Neutrophil (primary cell): ENCODE measurements around the gene HOXD1.

Experiments used
- H3K27ac ChIP-seq: fragments of 200-600 bp; sonication (generic); 2 replicates; pipeline ENCODE4 v1.5.1; 2016; ENCODE audit warnings: mild to moderate bottlenecking, moderate library complexity
- H3K27me3 ChIP-seq: fragments of 200-600 bp; sonication (generic); 2 replicates; pipeline ENCODE4 v1.6.0; 2016; ENCODE audit warnings: mild to moderate bottlenecking
- H3K36me3 ChIP-seq: fragments of 200-600 bp; sonication (generic); 2 replicates; pipeline ENCODE4 v1.5.1; 2017
- H3K4me1 ChIP-seq, 2 experiments: fragments of 200-600 bp in 1 of 2; sonication (generic) in 1 of 2; 1 replicate in 1 of 2; 2 replicates in 1 of 2; pipeline versions ENCODE4 v1.5.1 to v1.6.1; 2013 to 2016; ENCODE audit warnings: low read depth in 1 of 2, low read length in 1 of 2, mild to moderate bottlenecking in 1 of 2, moderate library complexity in 1 of 2; ENCODE audit not compliant: control insufficient read depth in 1 of 2, insufficient read depth in 1 of 2
- H3K4me3 ChIP-seq, 2 experiments: fragments of 200-600 bp in 1 of 2; sonication (generic) in 1 of 2; 1 replicate in 1 of 2; 2 replicates in 1 of 2; pipeline ENCODE4 v1.5.1; 2013 to 2016; ENCODE audit warnings: low read depth in 1 of 2, low read length in 1 of 2, mild to moderate bottlenecking in 1 of 2, moderate library complexity in 1 of 2
- H3K9me3 ChIP-seq: fragments of 200-600 bp; sonication (generic); 2 replicates; pipeline ENCODE4 v1.5.1; 2016
- TF ChIP-seq, protein P1 (sequence below): fragments of 200-600 bp; sonication (generic); IDR thresholded peaks from 2 replicates; pipeline ENCODE4 v1.5.1; 2016; ENCODE audit warnings: antibody characterized with exemption

The HOXD1 gene

GRCh38 chr2:176202491-176202890 lies 14.0 kb downstream of the HOXD1 start:
- no peak overlapping the region for H3K27ac ChIP-seq
- H3K4me3 ChIP-seq, result no peak overlapping the region
- H3K27me3 ChIP-seq, result peaks cover 92% of the 10 kb centered on the region
- H3K4me1 ChIP-seq, result no peaks in the 10 kb centered on the region
- no peaks in the 10 kb centered on the region for H3K9me3 ChIP-seq
- no peaks in the 10 kb centered on the region for H3K36me3 ChIP-seq
- TF ChIP-seq, protein P1, sequence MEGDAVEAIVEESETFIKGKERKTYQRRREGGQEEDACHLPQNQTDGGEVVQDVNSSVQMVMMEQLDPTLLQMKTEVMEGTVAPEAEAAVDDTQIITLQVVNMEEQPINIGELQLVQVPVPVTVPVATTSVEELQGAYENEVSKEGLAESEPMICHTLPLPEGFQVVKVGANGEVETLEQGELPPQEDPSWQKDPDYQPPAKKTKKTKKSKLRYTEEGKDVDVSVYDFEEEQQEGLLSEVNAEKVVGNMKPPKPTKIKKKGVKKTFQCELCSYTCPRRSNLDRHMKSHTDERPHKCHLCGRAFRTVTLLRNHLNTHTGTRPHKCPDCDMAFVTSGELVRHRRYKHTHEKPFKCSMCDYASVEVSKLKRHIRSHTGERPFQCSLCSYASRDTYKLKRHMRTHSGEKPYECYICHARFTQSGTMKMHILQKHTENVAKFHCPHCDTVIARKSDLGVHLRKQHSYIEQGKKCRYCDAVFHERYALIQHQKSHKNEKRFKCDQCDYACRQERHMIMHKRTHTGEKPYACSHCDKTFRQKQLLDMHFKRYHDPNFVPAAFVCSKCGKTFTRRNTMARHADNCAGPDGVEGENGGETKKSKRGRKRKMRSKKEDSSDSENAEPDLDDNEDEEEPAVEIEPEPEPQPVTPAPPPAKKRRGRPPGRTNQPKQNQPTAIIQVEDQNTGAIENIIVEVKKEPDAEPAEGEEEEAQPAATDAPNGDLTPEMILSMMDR, result no peak

DNA sequence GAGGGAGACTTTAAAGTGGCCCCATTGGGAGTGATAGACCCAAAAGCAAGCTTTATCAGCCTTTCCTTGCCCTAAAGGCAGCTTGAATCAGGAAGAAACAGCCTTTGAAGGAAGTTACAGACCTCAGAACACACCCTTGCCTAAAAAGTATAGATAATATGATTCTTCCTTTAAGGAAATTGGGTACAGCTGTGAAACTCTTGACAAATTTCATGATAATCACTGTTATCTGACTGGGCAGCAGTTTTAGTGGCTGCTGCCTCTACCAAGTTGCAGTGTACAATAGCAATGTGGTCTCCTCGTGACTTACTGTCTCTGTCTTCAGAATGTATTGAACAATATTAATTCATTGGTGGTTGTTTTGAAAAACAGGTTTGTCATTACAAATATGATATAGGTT lies 16.7 kb downstream of the HOXD1 start:
- no peaks in the 10 kb centered on the region for H3K9me3 ChIP-seq
- peaks cover 71% of the 10 kb centered on the region for H3K27me3 ChIP-seq
- H3K36me3 ChIP-seq, result no peaks in the 10 kb centered on the region
- no peaks in the 10 kb centered on the region for H3K4me1 ChIP-seq
- no peak overlapping the region for H3K27ac ChIP-seq
- no peak overlapping the region for H3K4me3 ChIP-seq
- TF ChIP-seq, protein P1, result no peak

DNA sequence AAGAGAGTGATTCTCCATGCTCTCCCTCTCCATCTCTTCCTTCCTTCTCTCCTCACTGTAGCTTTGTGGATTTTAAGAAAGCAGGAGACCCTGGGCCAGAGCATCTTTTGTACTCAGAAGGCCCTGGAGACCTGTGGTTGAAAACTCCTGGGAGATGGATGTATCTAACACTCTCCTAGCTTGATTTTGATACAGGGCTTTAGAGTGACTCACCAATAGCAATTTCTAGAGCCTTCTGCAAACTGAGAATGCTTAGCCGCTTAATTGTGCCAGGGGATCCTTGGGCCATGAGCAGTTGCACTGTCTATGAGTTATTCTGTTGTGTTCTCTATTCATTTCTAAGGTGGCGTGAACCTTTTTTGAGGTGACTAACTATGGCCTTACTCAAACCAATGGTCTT lies 17.7 kb downstream of the HOXD1 start:
- Histone ChIP-seq H3K9me3 (no peaks in the 10 kb centered on the region), H3K27me3 (peaks cover 70% of the 10 kb centered on the region), H3K27ac (no peak overlapping the region), H3K4me3 (no peak overlapping the region), H3K4me1 (no peaks in the 10 kb centered on the region), H3K36me3 (no peaks in the 10 kb centered on the region)
- TF ChIP-seq, protein P1, result no peak

DNA sequence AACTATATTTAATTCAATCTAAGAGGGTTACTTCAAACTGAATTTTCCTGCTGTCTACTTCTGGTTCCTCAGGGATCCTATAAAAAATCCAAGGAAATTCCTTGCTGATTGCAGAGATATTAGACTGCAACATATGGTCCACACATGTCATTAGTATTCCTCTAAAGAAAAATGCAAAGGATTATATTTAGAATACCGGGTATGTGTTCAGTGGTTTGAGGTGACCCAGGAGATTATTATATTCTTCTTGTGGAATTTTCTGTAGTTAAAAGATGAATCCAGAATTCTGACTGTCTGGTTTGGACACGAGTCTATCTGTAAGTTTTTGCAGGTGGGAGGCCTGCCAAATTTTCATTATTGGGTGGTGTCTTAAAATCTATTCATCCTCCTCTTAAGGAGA lies 18.2 kb downstream of the HOXD1 start:
- H3K27ac ChIP-seq, result no peak overlapping the region
- no peak overlapping the region for H3K4me3 ChIP-seq
- H3K27me3 ChIP-seq, result peaks cover 70% of the 10 kb centered on the region
- no peaks in the 10 kb centered on the region for H3K4me1 ChIP-seq
- H3K9me3 ChIP-seq, result no peaks in the 10 kb centered on the region
- TF ChIP-seq, protein P1, result no peak
- H3K36me3 ChIP-seq, result no peaks in the 10 kb centered on the region

DNA sequence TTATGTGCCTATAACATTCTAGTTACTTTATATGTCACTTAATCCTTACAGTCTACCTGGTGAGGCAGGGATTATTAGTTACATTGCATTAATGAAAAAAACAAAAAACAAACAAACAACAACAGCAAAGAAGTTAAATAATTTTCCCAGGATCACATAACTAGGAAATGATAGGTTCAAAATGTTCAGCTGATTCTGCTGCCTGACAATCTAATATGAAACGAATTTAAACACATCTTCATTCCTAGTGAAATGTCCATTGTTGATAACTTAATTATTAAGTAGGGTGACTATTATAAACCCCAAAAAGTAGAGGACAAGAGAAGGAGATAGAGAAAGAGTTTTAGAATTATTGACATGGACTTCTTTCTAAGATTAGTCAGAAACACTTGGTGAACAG lies 22.6 kb downstream of the HOXD1 start:
- TF ChIP-seq, protein P1, result no peak
- H3K36me3 ChIP-seq, result no peaks in the 10 kb centered on the region

DNA sequence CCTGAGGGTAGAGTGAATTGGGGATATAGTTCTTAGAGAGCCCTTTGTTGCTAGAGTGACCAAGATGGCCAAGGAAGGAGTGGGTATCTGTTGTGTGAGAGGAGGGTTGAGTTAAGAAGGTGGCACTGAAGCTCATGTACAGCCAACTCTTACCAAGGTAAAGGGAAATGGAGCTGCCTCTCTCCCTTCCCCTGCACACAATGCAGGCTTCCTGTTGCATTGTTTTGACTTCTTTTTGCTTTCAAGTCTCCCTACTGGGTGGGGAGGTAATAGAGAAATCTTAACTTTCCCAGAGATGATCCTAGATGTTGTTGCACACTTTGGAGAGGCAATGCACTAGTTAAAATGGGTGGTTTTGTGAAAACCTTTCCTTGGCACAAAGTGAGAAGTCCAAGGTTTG lies 23.8 kb downstream of the HOXD1 start:
- Histone ChIP-seq H3K36me3 (no peaks in the 10 kb centered on the region), H3K4me1 (no peaks in the 10 kb centered on the region), H3K9me3 (no peaks in the 10 kb centered on the region), H3K27ac (no peak overlapping the region), H3K27me3 (peaks cover 64% of the 10 kb centered on the region), H3K4me3 (no peak overlapping the region)
- TF ChIP-seq, protein P1, result no peak

More for the DNA sequence above, 22.6 kb downstream of the HOXD1 start:
- no peaks in the 10 kb centered on the region for H3K9me3 ChIP-seq
- no peak overlapping the region for H3K27ac ChIP-seq
- no peaks in the 10 kb centered on the region for H3K4me1 ChIP-seq
- no peak overlapping the region for H3K4me3 ChIP-seq
- H3K27me3 ChIP-seq, result peaks cover 66% of the 10 kb centered on the region
